ENCODE measurements around the gene VEZF1.

DNA sequence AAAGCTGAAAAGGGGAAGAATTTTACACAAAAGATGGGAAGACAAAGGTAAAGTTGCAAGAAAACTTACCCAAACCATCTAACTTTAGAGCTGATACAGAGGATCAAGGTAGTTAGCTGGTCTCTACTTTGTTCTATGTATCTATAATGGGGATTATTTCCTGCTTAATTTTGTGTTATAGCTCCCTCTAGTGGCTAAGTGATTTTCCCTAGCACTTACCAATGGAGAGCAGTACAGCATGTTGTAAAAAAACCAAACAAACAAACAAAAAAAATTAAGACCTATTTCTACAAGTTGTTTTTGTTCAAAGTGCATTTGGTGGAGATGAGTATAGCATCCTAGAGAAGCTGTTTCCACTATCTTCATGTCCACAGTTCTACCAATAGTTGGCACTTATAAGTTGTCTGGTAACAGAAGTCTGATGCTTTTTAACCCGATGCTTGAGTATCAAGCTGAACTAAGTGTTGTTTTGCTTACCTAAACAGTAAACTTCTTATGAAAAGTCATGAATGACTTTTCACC, 11.5 kb upstream of the VEZF1 start:
- TF ChIP-seq NFE2L2 (conservative IDR thresholded peaks at IDR 0.05; ENCODE audit: low read length) (no peak), CTCF (IDR thresholded peaks at IDR 0.05) (peak; percentile 98), POLR2A (IDR thresholded peaks at IDR 0.05; ENCODE audit: low read length) (no peak), MAZ (IDR thresholded peaks at IDR 0.05; ENCODE audit: borderline replicate concordance, low read depth, low read length) (no peak), CHD4 (IDR thresholded peaks at IDR 0.05; ENCODE audit: borderline replicate concordance) (no peak), CEBPB (IDR thresholded peaks at IDR 0.05) (no peak), RCOR1 (IDR thresholded peaks at IDR 0.05; ENCODE audit: low read depth, low read length) (no peak), CHD2 (IDR thresholded peaks at IDR 0.05; ENCODE audit: low read length, partially characterized antibody) (no peak), HOXA7 (CRISPR knock-in tag; IDR thresholded peaks at IDR 0.05) (peak; percentile 71)
- TF ChIP-seq, protein P1, sequence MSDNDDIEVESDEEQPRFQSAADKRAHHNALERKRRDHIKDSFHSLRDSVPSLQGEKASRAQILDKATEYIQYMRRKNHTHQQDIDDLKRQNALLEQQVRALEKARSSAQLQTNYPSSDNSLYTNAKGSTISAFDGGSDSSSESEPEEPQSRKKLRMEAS (IDR thresholded peaks at IDR 0.05) = no peak
- TF ChIP-seq, protein P2, sequence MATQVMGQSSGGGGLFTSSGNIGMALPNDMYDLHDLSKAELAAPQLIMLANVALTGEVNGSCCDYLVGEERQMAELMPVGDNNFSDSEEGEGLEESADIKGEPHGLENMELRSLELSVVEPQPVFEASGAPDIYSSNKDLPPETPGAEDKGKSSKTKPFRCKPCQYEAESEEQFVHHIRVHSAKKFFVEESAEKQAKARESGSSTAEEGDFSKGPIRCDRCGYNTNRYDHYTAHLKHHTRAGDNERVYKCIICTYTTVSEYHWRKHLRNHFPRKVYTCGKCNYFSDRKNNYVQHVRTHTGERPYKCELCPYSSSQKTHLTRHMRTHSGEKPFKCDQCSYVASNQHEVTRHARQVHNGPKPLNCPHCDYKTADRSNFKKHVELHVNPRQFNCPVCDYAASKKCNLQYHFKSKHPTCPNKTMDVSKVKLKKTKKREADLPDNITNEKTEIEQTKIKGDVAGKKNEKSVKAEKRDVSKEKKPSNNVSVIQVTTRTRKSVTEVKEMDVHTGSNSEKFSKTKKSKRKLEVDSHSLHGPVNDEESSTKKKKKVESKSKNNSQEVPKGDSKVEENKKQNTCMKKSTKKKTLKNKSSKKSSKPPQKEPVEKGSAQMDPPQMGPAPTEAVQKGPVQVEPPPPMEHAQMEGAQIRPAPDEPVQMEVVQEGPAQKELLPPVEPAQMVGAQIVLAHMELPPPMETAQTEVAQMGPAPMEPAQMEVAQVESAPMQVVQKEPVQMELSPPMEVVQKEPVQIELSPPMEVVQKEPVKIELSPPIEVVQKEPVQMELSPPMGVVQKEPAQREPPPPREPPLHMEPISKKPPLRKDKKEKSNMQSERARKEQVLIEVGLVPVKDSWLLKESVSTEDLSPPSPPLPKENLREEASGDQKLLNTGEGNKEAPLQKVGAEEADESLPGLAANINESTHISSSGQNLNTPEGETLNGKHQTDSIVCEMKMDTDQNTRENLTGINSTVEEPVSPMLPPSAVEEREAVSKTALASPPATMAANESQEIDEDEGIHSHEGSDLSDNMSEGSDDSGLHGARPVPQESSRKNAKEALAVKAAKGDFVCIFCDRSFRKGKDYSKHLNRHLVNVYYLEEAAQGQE (IDR thresholded peaks at IDR 0.05) = no peak

All from A549 (cell line).